Astrocyte (in vitro differentiated cells and primary cell): ENCODE results near the gene MIXL1. TPM values are rescaled to one million over a fixed set of nuclear protein-coding genes. Genes with fewer than 3 reads are reported as not detected.

Experiments
- DNase-seq: peaks from one replicate; pipeline ENCODE4 v3.0.0-alpha.2; 2010; ENCODE audit warnings: low read depth
- FAIRE-seq: peaks from 2 replicates; lab custom pipeline; 2011; peaks lifted over from hg19 to GRCh38; lab: Jason Lieb, UNC
- H2AFZ ChIP-seq: 2 replicates; pipeline ENCODE4 v1.6.0; 2012; ENCODE audit warnings: low read depth, low read length, inconsistent platforms
- H3K27ac ChIP-seq: 2 replicates; pipeline ENCODE4 v1.5.1; 2011; ENCODE audit warnings: low read depth, low read length, inconsistent platforms
- H3K27me3 ChIP-seq: 2 replicates; pipeline ENCODE4 v1.6.0; 2011; ENCODE audit warnings: low read length, inconsistent platforms; ENCODE audit not compliant: insufficient read depth
- H3K36me3 ChIP-seq: 2 replicates; pipeline ENCODE4 v1.5.1; 2011; ENCODE audit warnings: low read length, inconsistent platforms; ENCODE audit not compliant: insufficient read depth
- H3K4me1 ChIP-seq: 2 replicates; pipeline ENCODE4 v1.5.1; 2011; ENCODE audit warnings: low read length, inconsistent platforms; ENCODE audit not compliant: insufficient read depth
- H3K4me2 ChIP-seq: 2 replicates; pipeline ENCODE4 v1.6.0; 2012; ENCODE audit warnings: low read length, inconsistent platforms
- H3K4me3 ChIP-seq: 2 replicates; pipeline ENCODE4 v1.5.1; 2011; ENCODE audit warnings: low read depth, mild to moderate bottlenecking, low read length, inconsistent platforms; ENCODE audit not compliant: insufficient read depth
- H3K79me2 ChIP-seq: 2 replicates; pipeline ENCODE4 v1.6.0; 2012; ENCODE audit warnings: mild to moderate bottlenecking, low read length, inconsistent platforms; ENCODE audit not compliant: insufficient read depth
- H3K9ac ChIP-seq: 2 replicates; pipeline ENCODE4 v1.6.0; 2012; ENCODE audit warnings: mild to moderate bottlenecking, low read length, inconsistent platforms
- H3K9me3 ChIP-seq: 2 replicates; pipeline ENCODE4 v1.5.1; 2012; ENCODE audit warnings: low read depth, mild to moderate bottlenecking, low read length, inconsistent platforms; ENCODE audit not compliant: insufficient read depth
- H4K20me1 ChIP-seq: 2 replicates; pipeline ENCODE4 v1.6.0; 2012; ENCODE audit warnings: low read length, inconsistent platforms; ENCODE audit not compliant: insufficient read depth
- H3K27ac Mint-ChIP-seq: one replicate; pipeline ENCODE4 v1.8.0; 2021; ENCODE audit warnings: mild to moderate bottlenecking, mixed read lengths; ENCODE audit not compliant: unreplicated experiment
- H3K27me3 Mint-ChIP-seq: one replicate; pipeline ENCODE4 v1.8.0; 2021; ENCODE audit warnings: low read depth, mixed read lengths; ENCODE audit not compliant: unreplicated experiment
- H3K36me3 Mint-ChIP-seq: one replicate; pipeline ENCODE4 v1.8.0; 2021; ENCODE audit warnings: low read depth, mixed read lengths; ENCODE audit not compliant: unreplicated experiment
- H3K4me1 Mint-ChIP-seq: one replicate; pipeline ENCODE4 v1.8.0; 2021; ENCODE audit warnings: low read depth, mixed read lengths; ENCODE audit not compliant: unreplicated experiment
- H3K4me3 Mint-ChIP-seq: one replicate; pipeline ENCODE4 v1.8.0; 2021; ENCODE audit warnings: mild to moderate bottlenecking, moderate library complexity, mixed read lengths; ENCODE audit not compliant: unreplicated experiment
- H3K9me3 Mint-ChIP-seq: one replicate; pipeline ENCODE4 v1.8.0; 2021; ENCODE audit warnings: mild to moderate bottlenecking, mixed read lengths; ENCODE audit not compliant: unreplicated experiment
- CTCF ChIP-seq: IDR thresholded peaks from 2 replicates; pipeline ENCODE4 v1.5.1; 2011; ENCODE audit warnings: low read depth, mild to moderate bottlenecking, inconsistent platforms, low read length, moderate library complexity; ENCODE audit not compliant: insufficient read depth
- EZH2 ChIP-seq: IDR thresholded peaks from 2 replicates; pipeline ENCODE4 v1.6.1; 2012; ENCODE audit warnings: mild to moderate bottlenecking, low read length, inconsistent platforms; ENCODE audit not compliant: insufficient read depth
- total RNA-seq: library from RNA; stranded (reverse); gene quantifications from 2 replicates; pipeline ENCODE4 v1.2.1, GENCODE V29; 2021

The MIXL1 gene
- total RNA-seq, 1 donor from 2014 or later, result 0.16 TPM

DNA sequence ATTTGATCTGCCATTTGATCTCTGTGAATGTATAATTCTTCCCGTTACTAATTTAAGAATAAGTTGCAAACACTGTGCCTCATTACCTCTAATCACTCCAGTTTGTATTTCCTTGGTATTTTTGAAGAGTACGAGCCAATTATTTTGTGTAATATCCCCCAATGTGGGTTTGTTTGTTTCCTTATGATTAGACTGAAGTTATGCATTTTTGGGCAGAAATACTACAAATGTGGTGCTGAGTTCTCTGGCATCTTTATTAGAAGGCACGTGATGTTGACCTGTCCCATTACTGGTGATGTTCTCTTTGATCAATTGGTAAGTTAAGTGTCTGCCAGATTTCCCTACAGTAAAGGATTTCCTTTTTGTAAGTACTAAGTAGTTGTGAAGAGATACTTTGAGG lies 10.3 kb downstream of the MIXL1 start:
- Histone ChIP-seq H3K36me3 (peaks cover 9% of the 10 kb centered on the region), H3K27ac (no peak overlapping the region), H3K9me3 (no peaks in the 10 kb centered on the region), H2AFZ (no peak overlapping the region), H4K20me1 (no peaks in the 10 kb centered on the region), H3K4me3 (no peak overlapping the region), H3K4me1 (no peaks in the 10 kb centered on the region), H3K79me2 (no peaks in the 10 kb centered on the region), H3K4me2 (no peak overlapping the region), H3K9ac (no peak overlapping the region), H3K27me3 (no peaks in the 10 kb centered on the region)
- no peak for FAIRE-seq
- no peak for DNase-seq
- Mint-ChIP-seq H3K4me3 (no peak overlapping the region), H3K4me1 (no peaks in the 10 kb centered on the region), H3K27me3 (no peaks in the 10 kb centered on the region), H3K9me3 (no peaks in the 10 kb centered on the region), H3K27ac (no peak overlapping the region), H3K36me3 (no peaks in the 10 kb centered on the region)
- TF ChIP-seq CTCF (no peak), EZH2 (no peak)

DNA sequence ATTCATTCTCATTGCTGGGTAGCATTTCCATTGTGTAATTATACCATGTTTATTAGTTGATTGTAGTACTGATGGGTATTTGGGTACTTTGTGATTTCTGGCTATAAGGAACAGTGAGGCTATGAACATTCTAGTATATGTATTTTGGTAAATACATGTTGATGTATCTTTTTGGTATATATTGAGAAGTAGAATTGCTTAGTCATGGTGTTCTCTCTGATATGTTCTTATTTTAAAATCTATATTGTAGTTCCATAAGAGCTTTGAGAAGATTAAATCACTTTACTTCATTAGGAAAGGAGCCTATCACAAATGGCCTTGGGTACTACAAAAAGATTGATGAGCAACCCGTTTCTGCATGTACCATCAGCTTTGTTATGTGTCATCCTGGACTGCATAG lies 13.4 kb downstream of the MIXL1 start:
- Histone ChIP-seq H3K79me2 (no peaks in the 10 kb centered on the region), H3K4me1 (no peaks in the 10 kb centered on the region), H3K27ac (no peak overlapping the region), H2AFZ (no peak overlapping the region), H4K20me1 (no peaks in the 10 kb centered on the region), H3K9ac (no peak overlapping the region), H3K4me2 (no peak overlapping the region), H3K9me3 (no peaks in the 10 kb centered on the region), H3K27me3 (no peaks in the 10 kb centered on the region), H3K4me3 (no peak overlapping the region), H3K36me3 (peaks cover 4% of the 10 kb centered on the region)
- FAIRE-seq (no peak), DNase-seq (no peak)
- Mint-ChIP-seq H3K27ac (no peak overlapping the region), H3K4me3 (no peak overlapping the region), H3K9me3 (no peaks in the 10 kb centered on the region), H3K4me1 (no peaks in the 10 kb centered on the region), H3K27me3 (no peaks in the 10 kb centered on the region), H3K36me3 (no peaks in the 10 kb centered on the region)
- TF ChIP-seq EZH2, result no peak
- TF ChIP-seq CTCF, result no peak

GRCh38 chr1:226239421-226239820 lies 16.0 kb downstream of the MIXL1 start:
- no peak overlapping the region for H3K4me2 ChIP-seq
- H3K9me3 Mint-ChIP-seq, result no peaks in the 10 kb centered on the region
- TF ChIP-seq CTCF (no peak), EZH2 (no peak)
- DNase-seq (no peak), FAIRE-seq (no peak)
- H3K27me3 Mint-ChIP-seq, result no peaks in the 10 kb centered on the region
- no peaks in the 10 kb centered on the region for H4K20me1 ChIP-seq
- H3K27me3 ChIP-seq, result no peaks in the 10 kb centered on the region
- H3K4me3 Mint-ChIP-seq, result no peak overlapping the region
- no peaks in the 10 kb centered on the region for H3K9me3 ChIP-seq
- no peak overlapping the region for H2AFZ ChIP-seq
- no peak overlapping the region for H3K4me3 ChIP-seq
- H3K36me3 Mint-ChIP-seq, result no peaks in the 10 kb centered on the region
- H3K4me1 ChIP-seq, result no peaks in the 10 kb centered on the region
- H3K4me1 Mint-ChIP-seq, result no peaks in the 10 kb centered on the region
- no peak overlapping the region for H3K9ac ChIP-seq
- peaks cover 4% of the 10 kb centered on the region for H3K36me3 ChIP-seq
- H3K79me2 ChIP-seq, result no peaks in the 10 kb centered on the region
- H3K27ac ChIP-seq, result no peak overlapping the region
- no peak overlapping the region for H3K27ac Mint-ChIP-seq
